ENCODE data around the gene POTEB3.
"Not testable (repeated sequence)": the region's sequence is repeated elsewhere in the genome, so short reads cannot be mapped to it uniquely, and the experiment has no call there.

- TF ChIP-seq ELK1 (IDR thresholded peaks at IDR 0.05; ENCODE audit: low read depth, low read length); CTCF (IDR thresholded peaks at IDR 0.05); PBX3 (IDR thresholded peaks at IDR 0.05); EP300 (IDR thresholded peaks at IDR 0.05); POLR2A (IDR thresholded peaks at IDR 0.05; ENCODE audit: low read length); ESRRA (IDR thresholded peaks at IDR 0.05; ENCODE audit: borderline replicate concordance, low read length); SMC3 (IDR thresholded peaks at IDR 0.05); REST (IDR thresholded peaks at IDR 0.05); MAZ (IDR thresholded peaks at IDR 0.05; ENCODE audit: borderline replicate concordance, low read depth, low read length); PHF8 (IDR thresholded peaks at IDR 0.05; ENCODE audit: borderline replicate concordance, low read depth): not testable (repeated sequence)
These were observed at the start of gene POTEB3 for GRCh38 chr15:21440399-21440798.

All from A549 (cell line).